Stimulated activated CD4-positive, alpha-beta T cell treated with anti-CD3 and anti-CD28 coated beads, Interleukin-4, amount 100 ng/mL, for 1 hour (primary cell): ENCODE measurements around the gene DXO.

ENCODE experiments used
- DNase-seq: peaks from one replicate; pipeline ENCODE4 v3.0.0-alpha.2; 2020

DXO gene

GRCh38 chr6:31920811-31921210 is 51.1 kb downstream of the DXO start:
- DNase-seq: no peak
